Endothelial cell of umbilical vein (primary cell): Measurements from ENCODE around the gene MAPKAPK2. TPM values are rescaled to one million over a fixed set of nuclear protein-coding genes. Genes with fewer than 3 reads are reported as not detected.

Experiments
- BruUV-seq: library from RNA; stranded (reverse); fragments of 400-500 nt; replicated peaks from 2 replicates; lab custom pipeline; 2021; lab: Mats Ljungman, UMichigan
- CTCF ChIA-PET: fragments of 300-600, 350-600 bp; sonication (Branson Sonifier 250); formaldehyde crosslinking; loops from one replicate; lab custom pipeline; 2021; ENCODE audit warnings: antibody characterized with exemption, inconsistent platforms; lab: Charles Lee
- POLR2A ChIA-PET: fragments of 300-600, 350-600 bp; sonication (Branson Sonifier 250); formaldehyde crosslinking; loops from one replicate; lab custom pipeline; 2021; ENCODE audit warnings: antibody characterized with exemption, inconsistent platforms; lab: Charles Lee
- DNase-seq: peaks from one replicate; pipeline ENCODE4 v3.0.0-alpha.2; 2011; ENCODE audit warnings: low read depth, low spot score
- FAIRE-seq: peaks from 2 replicates; lab custom pipeline; 2011; peaks lifted over from hg19 to GRCh38; lab: Jason Lieb, UNC
- H2AFZ ChIP-seq: 2 replicates; pipeline ENCODE4 v1.6.0; 2012; ENCODE audit warnings: low read depth, low read length, control low read depth, inconsistent platforms
- H3K27ac ChIP-seq: 2 replicates; pipeline ENCODE4 v1.5.1; 2011; ENCODE audit warnings: low read depth, mild to moderate bottlenecking, control low read depth, low read length, moderate library complexity; ENCODE audit not compliant: insufficient read depth
- H3K27me3 ChIP-seq, 2 experiments: 2 replicates each; pipeline versions ENCODE4 v1.6.0 to v1.6.1; 2011; ENCODE audit warnings: low read length in 2 of 2, mixed read lengths in 1 of 2; ENCODE audit not compliant: control insufficient read depth in 2 of 2, insufficient read depth in 2 of 2
- H3K36me3 ChIP-seq, 2 experiments: 2 replicates in 1 of 2; 3 replicates in 1 of 2; pipeline ENCODE4 v1.5.1; 2011; ENCODE audit warnings: low read length in 2 of 2, mild to moderate bottlenecking in 1 of 2, moderate library complexity in 1 of 2; ENCODE audit not compliant: control insufficient read depth in 2 of 2, insufficient read depth in 2 of 2; ENCODE audit errors: extremely low read depth in 1 of 2
- H3K4me1 ChIP-seq: 3 replicates; pipeline ENCODE4 v1.5.1; 2011; ENCODE audit warnings: mild to moderate bottlenecking, low read length; ENCODE audit not compliant: control insufficient read depth, insufficient read depth; ENCODE audit errors: extremely low read depth
- H3K4me2 ChIP-seq: 2 replicates; pipeline ENCODE4 v1.6.1; 2011; ENCODE audit warnings: low read length, control low read depth, mixed read lengths; ENCODE audit not compliant: insufficient read depth
- H3K4me3 ChIP-seq, 3 experiments: fragments of 200-600 bp in 1 of 3; sonication (generic), shearing (Covaris generic) in 1 of 3; replicated peaks in 1 of 3; 2 replicates each; pipeline ENCODE4 v1.5.1; 2011 to 2016; ENCODE audit warnings: control low read depth in 3 of 3, low read length in 3 of 3, mild to moderate bottlenecking in 2 of 3, inconsistent platforms in 1 of 3, low read depth in 1 of 3, moderate library complexity in 1 of 3; ENCODE audit not compliant: insufficient read depth in 1 of 3
- H3K79me2 ChIP-seq: 2 replicates; pipeline ENCODE4 v1.6.0; 2012; ENCODE audit warnings: low read length, inconsistent platforms; ENCODE audit not compliant: control insufficient read depth, insufficient read depth
- H3K9ac ChIP-seq: replicated peaks from 2 replicates; pipeline ENCODE3; 2011; ENCODE audit warnings: low read length, control low read depth; ENCODE audit not compliant: insufficient read depth; ENCODE audit errors: extremely low read depth
- H3K9me1 ChIP-seq: replicated peaks from 3 replicates; pipeline ENCODE4 v1.6.0; 2011; ENCODE audit warnings: mild to moderate bottlenecking, low read length; ENCODE audit not compliant: control insufficient read depth, insufficient read depth; ENCODE audit errors: extremely low read depth
- H3K9me3 ChIP-seq: replicated peaks from 2 replicates; pipeline ENCODE4 v1.5.1; 2012; ENCODE audit warnings: low read length, inconsistent platforms; ENCODE audit not compliant: control insufficient read depth, insufficient read depth
- H4K20me1 ChIP-seq: replicated peaks from 2 replicates; pipeline ENCODE3; 2011; ENCODE audit warnings: mild to moderate bottlenecking, low read length; ENCODE audit not compliant: control insufficient read depth, insufficient read depth; ENCODE audit errors: extremely low read depth
- CTCF ChIP-seq, 2 donors: IDR thresholded peaks; 1 replicate in 1 of 2; 2 replicates in 1 of 2; pipeline ENCODE4 v1.5.1; 2011; ENCODE audit warnings: low read length in 2 of 2, mild to moderate bottlenecking in 2 of 2, moderate library complexity in 2 of 2, control low read depth in 1 of 2, inconsistent platforms in 1 of 2, low read depth in 1 of 2; ENCODE audit not compliant: insufficient read depth in 1 of 2; ENCODE audit errors: extremely low read depth in 1 of 2
- EZH2 ChIP-seq: IDR thresholded peaks from 2 replicates; pipeline ENCODE4 v1.6.1; 2012; ENCODE audit warnings: borderline replicate concordance, low read depth, mild to moderate bottlenecking, moderate library complexity, low read length, inconsistent platforms; ENCODE audit not compliant: severe bottlenecking
- FOS ChIP-seq: IDR thresholded peaks from 2 replicates; pipeline ENCODE4 v1.6.1; 2011; ENCODE audit warnings: mild to moderate bottlenecking, low read length, moderate library complexity, borderline replicate concordance; ENCODE audit not compliant: insufficient read depth
- GATA2 ChIP-seq: IDR thresholded peaks from 2 replicates; pipeline ENCODE4 v1.7.0; 2011; ENCODE audit warnings: low read depth, mild to moderate bottlenecking, moderate library complexity, mixed read lengths, low read length; ENCODE audit not compliant: insufficient read length, insufficient read depth
- MAX ChIP-seq: IDR thresholded peaks from 2 replicates; pipeline ENCODE4 v1.6.1; 2011; ENCODE audit not compliant: insufficient read depth, insufficient read length
- MYC ChIP-seq: IDR thresholded peaks from one replicate; pipeline ENCODE4 v1.6.1; 2011; ENCODE audit warnings: mild to moderate bottlenecking, low read depth, low read length
- POLR2A ChIP-seq: IDR thresholded peaks from 2 replicates; pipeline ENCODE4 v1.6.1; 2012; ENCODE audit warnings: low read depth, mild to moderate bottlenecking, control low read depth, low read length
- POLR2AphosphoS5 ChIP-seq: IDR thresholded peaks from 2 replicates; pipeline ENCODE4 v1.6.1; 2012; ENCODE audit warnings: low read depth, mild to moderate bottlenecking, control low read depth, low read length, moderate library complexity; ENCODE audit not compliant: insufficient read depth
- dilution Hi-C: fragments of 300-500 bp; cut with MboI; formaldehyde crosslinking; loops from one replicate; pipeline ENCODE4 v1.15.0; 2019; ENCODE audit warnings: low sequenced_read_pairs; ENCODE audit not compliant: extremely low pct_ligation_motif_present
- intact Hi-C: fragments of 100-400 bp; cut with micrococcal nuclease; formaldehyde crosslinking; loops from one replicate; pipeline ENCODE4 v1.10.0; 2022
- polyA plus RNA-seq, 4 experiments: library from polyadenylated mRNA; depleted of rRNA in 3 of 4; stranded (reverse) in 3 of 4; unstranded in 1 of 4; fragments of >200 nt; gene quantifications; 2 replicates each; pipeline versions ENCODE4 v1.2.1 to v1.2.3, GENCODE V29; 2011 to 2012; ENCODE audit warnings: missing spikeins in 1 of 4
- total RNA-seq: library from RNA; stranded (reverse); gene quantifications from 2 replicates; pipeline ENCODE4 v1.2.3, GENCODE V29; 2021

Gene MAPKAPK2
- total and polyA plus RNA-seq, 2 donors (not counting 3 experiments of a cell fraction or from before 2014, with no cell fraction given), result 52.9 to 69.1 TPM

GRCh38 chr1:206695733-206696132, 11.0 kb downstream of the MAPKAPK2 start:
- dilution Hi-C loops, result no loop called here
- Histone ChIP-seq H3K9me3 (no peaks in the 10 kb centered on the region), H3K4me2 (no peak overlapping the region), H3K27me3 (no peaks in the 10 kb centered on the region), H3K27ac (no peak overlapping the region), H3K4me1 (peaks cover 27% of the 10 kb centered on the region), H2AFZ (no peak overlapping the region), H3K4me3 (no peak overlapping the region), H3K9ac (no peak overlapping the region), H3K9me1 (no peaks in the 10 kb centered on the region), H4K20me1 (no peaks in the 10 kb centered on the region), H3K36me3 (peaks cover 0 to 3% of the 10 kb centered on the region in 2 experiments), H3K79me2 (peaks cover 86% of the 10 kb centered on the region)
- TF ChIP-seq FOS (no peak), MYC (no peak), EZH2 (no peak), MAX (no peak), POLR2A (no peak), POLR2AphosphoS5 (no peak), GATA2 (no peak), CTCF (IDR thresholded peaks at IDR 0.05; ENCODE audit: extremely low read depth in 1 of 2, insufficient read depth in 1 of 2, low read depth in 1 of 2, low read length in 2 of 2) (no peak)
- DNase-seq (no peak), FAIRE-seq (no peak)
- intact Hi-C loops, result no loop called here
- ChIA-PET CTCF (interaction anchor here (1.4 kb wide), 1 partner anchor 32 kb away, joined by 3 read pairs; no protein-coding TSS in a partner anchor), POLR2A (no interaction called here)
- BruUV-seq, result no TSS peak
